ENCODE results near the gene SPEG. TPM values are rescaled to one million over a fixed set of nuclear protein-coding genes. Genes with fewer than 3 reads are reported as not detected.
A peak's percentile ranks its signal among the peaks of the same experiment; 100 is the strongest.
"Not testable (repeated sequence)": the region's sequence is repeated elsewhere in the genome, so short reads cannot be mapped to it uniquely, and the experiment has no call there.

The SPEG gene
- total RNA-seq, 1 donor = 48.8 TPM

DNA sequence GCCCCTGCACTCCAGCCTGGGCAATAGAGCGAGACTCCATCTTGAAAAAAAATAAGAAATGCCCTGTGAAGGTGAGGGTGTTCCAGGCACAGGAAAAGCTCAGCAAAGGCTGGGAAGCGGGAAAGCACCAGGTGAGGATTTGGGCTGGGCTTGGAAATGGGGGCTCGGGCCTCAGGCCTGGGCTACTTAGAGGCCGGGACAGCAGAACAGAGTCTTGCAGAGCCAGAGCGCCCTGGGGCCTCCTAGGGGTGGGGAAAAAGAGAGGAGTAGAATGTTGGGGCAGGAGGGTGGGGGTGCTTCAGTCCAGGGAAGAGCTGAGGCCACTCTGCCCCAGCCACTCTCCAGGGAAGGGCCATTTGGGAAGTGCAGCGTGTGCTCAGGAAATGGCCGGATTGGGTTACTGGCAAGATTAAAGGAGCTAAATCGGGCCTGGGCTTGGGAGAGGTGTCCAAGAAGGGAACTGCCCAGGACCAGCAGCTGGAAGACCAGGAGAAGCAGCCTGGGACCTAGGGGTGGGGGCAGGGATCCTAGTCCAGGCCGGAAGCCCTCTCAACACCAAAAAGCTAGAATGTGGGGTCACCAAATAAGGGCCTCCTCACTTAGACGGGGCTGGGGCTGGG is 30.2 kb upstream of the SPEG start:
- no peak for DNase-seq (ENCODE audit: low read depth)
- TF ChIP-seq, protein P1, sequence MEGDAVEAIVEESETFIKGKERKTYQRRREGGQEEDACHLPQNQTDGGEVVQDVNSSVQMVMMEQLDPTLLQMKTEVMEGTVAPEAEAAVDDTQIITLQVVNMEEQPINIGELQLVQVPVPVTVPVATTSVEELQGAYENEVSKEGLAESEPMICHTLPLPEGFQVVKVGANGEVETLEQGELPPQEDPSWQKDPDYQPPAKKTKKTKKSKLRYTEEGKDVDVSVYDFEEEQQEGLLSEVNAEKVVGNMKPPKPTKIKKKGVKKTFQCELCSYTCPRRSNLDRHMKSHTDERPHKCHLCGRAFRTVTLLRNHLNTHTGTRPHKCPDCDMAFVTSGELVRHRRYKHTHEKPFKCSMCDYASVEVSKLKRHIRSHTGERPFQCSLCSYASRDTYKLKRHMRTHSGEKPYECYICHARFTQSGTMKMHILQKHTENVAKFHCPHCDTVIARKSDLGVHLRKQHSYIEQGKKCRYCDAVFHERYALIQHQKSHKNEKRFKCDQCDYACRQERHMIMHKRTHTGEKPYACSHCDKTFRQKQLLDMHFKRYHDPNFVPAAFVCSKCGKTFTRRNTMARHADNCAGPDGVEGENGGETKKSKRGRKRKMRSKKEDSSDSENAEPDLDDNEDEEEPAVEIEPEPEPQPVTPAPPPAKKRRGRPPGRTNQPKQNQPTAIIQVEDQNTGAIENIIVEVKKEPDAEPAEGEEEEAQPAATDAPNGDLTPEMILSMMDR (IDR thresholded peaks at IDR 0.05; ENCODE audit: insufficient read depth, low read depth, low read length) = no peak
- H3K4me3 ChIP-seq (ENCODE audit: low read depth, low read length) = no peak overlapping the region

DNA sequence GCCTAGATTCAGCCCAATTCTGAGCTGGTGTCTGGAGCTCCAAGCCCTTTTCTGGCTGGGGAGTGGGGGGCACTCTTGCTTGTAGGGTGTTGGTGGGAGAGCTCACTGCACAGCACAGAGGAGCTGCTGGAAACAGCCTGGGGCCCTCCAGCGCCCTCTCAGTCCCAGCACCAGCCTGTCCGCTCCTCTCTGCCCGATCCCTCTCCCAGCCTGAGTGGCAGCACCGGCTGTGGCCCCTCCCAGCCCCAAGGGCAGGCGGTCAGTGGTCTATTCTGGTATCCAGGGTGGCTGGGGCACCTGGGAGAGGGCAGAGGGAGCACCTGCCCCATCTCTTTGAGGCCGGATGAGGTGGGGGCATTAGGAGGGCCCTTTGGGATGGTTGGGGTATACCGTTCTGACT is 29.7 kb upstream of the SPEG start:
- no peak for DNase-seq (ENCODE audit: low read depth)
- TF ChIP-seq, protein P1 (IDR thresholded peaks at IDR 0.05; ENCODE audit: insufficient read depth, low read depth, low read length) = no peak

DNA sequence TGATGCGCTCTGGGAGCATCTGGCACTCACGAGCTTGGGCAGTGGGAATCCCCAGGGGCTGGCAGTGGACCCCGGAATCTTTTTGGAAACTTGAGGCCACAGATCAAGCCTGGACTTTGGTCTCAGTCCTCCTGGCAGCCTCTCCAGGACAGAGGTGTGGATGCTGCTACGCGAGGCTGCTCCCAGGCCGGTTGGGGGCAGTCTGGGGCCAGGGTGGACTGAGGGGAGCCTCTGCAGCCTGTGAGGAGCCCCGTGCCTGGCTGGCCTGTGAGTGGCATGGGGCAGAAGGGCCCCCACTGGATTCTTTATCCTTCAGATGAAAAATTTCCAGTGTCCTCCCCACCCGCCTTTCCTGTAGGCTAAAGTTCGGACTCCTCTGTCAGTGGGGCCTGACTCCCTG is 29.2 kb upstream of the SPEG start:
- TF ChIP-seq, protein P1 (IDR thresholded peaks at IDR 0.05; ENCODE audit: insufficient read depth, low read depth, low read length) = peak; percentile 8
- no peak overlapping the region for H3K4me3 ChIP-seq (ENCODE audit: low read depth, low read length)
- no peak for DNase-seq (ENCODE audit: low read depth)

More for the DNA sequence above, 29.7 kb upstream of the SPEG start:
- no peak overlapping the region for H3K4me3 ChIP-seq (ENCODE audit: low read depth, low read length)

DNA sequence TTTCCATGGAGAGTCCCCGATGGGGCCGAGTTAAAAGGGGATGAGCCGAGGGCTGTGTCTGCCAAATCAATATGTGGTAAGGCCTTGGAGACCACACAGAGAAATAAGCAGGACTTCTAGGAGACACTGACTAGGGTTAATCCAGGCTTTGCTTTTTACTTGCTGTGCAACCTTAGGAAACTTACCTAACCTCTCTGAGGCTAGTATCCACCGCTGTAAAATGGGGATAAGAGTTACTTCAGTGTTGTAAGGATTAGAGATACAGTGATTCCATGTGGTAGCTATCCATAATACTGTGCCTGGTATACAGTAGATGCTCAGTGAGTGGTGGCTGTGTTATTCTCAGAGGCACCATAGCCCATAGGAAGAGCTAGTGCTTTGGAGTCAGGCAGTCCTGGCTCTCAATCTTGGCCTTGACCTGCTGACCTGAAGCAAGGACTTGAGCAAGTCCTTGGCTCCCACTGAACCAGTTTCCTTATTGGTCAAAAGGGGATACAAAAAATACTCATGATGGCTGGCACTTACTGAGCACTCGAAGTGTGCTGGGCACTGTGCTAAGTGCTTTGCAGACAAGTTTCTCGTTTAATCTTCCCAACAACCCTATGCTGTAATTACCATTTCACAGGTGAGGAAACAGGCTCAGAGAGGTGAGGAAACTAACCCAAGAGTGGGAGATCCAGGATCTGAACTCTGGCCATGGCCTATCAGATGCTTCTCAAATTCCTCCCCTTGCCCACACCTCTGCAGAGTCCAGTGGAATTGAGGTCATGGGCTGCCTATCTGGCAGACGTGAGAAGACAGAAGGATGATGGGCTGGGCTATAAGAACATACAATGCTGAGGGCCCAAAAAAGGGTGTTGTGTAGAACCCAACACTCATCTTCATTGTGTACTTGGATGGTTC is 28.4 kb upstream of the SPEG start:
- TF ChIP-seq, protein P1 (IDR thresholded peaks at IDR 0.05; ENCODE audit: insufficient read depth, low read depth, low read length) = no peak
- H3K4me3 ChIP-seq (ENCODE audit: low read depth, low read length) = no peak overlapping the region
- no peak for DNase-seq (ENCODE audit: low read depth)

DNA sequence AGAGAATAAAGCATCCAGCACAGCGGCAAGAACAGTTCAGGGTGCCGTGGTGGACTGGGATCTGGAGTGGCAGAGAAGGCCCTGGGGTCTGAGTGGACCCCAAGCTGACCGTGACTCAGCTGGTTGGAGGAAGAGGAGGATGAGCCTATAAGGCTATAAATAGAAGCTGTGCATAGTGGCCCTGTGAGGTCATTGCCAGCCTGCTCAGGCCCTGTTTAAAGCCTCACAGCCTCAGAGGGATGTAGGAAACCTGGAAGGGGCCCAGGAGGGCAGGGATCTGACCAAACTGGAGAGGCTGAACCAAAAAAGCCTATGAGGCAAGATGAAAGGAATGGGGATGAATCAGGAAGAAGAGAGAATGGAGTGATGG is 27.8 kb upstream of the SPEG start:
- DNase-seq (ENCODE audit: low read depth) = peak; percentile 71
- TF ChIP-seq, protein P1 (IDR thresholded peaks at IDR 0.05; ENCODE audit: insufficient read depth, low read depth, low read length) = no peak
- no peak overlapping the region for H3K4me3 ChIP-seq (ENCODE audit: low read depth, low read length)

DNA sequence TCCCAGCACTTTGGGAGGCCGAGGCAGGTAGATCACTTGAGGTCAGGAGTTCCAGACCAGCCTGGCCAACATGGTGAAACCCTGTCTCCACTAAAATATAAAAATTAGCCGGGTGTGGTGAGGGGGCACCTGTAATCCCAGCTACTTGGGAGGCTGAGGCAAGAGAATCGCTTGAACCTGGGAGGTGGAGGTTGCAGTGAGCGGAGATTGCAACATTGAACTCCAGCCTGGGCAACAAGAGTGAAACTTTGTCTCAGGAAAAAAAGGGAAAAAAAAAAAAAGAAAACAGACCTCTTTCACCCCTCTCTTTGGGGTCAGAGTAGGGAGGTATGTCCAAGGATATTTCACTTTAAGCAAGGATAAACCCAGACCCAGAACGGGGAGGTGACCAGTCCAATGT is 27.3 kb upstream of the SPEG start:
- not testable (repeated sequence) for DNase-seq (ENCODE audit: low read depth); H3K4me3 ChIP-seq (ENCODE audit: low read depth, low read length)

DNA sequence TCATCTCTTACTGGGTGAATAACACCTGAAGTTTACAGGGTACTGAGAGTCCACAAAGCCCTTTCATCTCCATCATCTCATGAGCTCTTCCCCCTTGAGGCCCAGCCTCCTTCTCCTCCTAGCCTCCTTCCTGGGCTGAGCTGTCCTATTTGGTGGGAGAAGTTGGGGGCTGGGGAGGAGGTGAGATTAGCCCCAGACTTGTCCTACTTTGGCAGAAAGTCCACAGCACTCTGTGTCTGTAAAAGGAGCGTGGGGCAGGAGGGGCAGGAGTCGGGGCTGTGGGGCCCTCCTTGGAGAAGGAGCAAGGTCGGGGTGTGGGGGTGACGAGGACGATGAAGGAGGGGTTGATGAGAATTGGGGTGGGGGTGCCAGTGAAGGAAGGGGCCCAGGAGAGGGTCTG is 26.4 kb upstream of the SPEG start:
- TF ChIP-seq, protein P1 (IDR thresholded peaks at IDR 0.05; ENCODE audit: insufficient read depth, low read depth, low read length) = no peak
- no peak for DNase-seq (ENCODE audit: low read depth)
- H3K4me3 ChIP-seq (ENCODE audit: low read depth, low read length) = no peak overlapping the region
